BE2C (cell line): ENCODE results near the gene ZNF575.

Experiments
- DNase-seq: peaks from one replicate; pipeline ENCODE4 v3.0.0-alpha.2; 2020
- H3K27me3 ChIP-seq: fragments of 250-450 bp; sonication (Bioruptor Pico); 2 replicates; pipeline ENCODE4 v1.5.1; 2020; ENCODE audit warnings: mild to moderate bottlenecking
- H3K36me3 ChIP-seq: fragments of 250-450 bp; sonication (Bioruptor Pico); 2 replicates; pipeline ENCODE4 v1.5.1; 2020; ENCODE audit warnings: mild to moderate bottlenecking
- H3K4me1 ChIP-seq: fragments of 250-450 bp; sonication (Bioruptor Pico); 2 replicates; pipeline ENCODE4 v1.5.1; 2020
- H3K4me3 ChIP-seq: 2 replicates; pipeline ENCODE4 v1.5.1; 2011; ENCODE audit warnings: low read depth, low read length
- H3K9me3 ChIP-seq: fragments of 250-450 bp; sonication (Bioruptor Pico); 2 replicates; pipeline ENCODE4 v1.5.1; 2020
- TF ChIP-seq, protein P1 (sequence below): IDR thresholded peaks from 2 replicates; pipeline ENCODE4 v1.5.1; 2012; ENCODE audit warnings: mild to moderate bottlenecking, low read depth, low read length

The ZNF575 gene

DNA sequence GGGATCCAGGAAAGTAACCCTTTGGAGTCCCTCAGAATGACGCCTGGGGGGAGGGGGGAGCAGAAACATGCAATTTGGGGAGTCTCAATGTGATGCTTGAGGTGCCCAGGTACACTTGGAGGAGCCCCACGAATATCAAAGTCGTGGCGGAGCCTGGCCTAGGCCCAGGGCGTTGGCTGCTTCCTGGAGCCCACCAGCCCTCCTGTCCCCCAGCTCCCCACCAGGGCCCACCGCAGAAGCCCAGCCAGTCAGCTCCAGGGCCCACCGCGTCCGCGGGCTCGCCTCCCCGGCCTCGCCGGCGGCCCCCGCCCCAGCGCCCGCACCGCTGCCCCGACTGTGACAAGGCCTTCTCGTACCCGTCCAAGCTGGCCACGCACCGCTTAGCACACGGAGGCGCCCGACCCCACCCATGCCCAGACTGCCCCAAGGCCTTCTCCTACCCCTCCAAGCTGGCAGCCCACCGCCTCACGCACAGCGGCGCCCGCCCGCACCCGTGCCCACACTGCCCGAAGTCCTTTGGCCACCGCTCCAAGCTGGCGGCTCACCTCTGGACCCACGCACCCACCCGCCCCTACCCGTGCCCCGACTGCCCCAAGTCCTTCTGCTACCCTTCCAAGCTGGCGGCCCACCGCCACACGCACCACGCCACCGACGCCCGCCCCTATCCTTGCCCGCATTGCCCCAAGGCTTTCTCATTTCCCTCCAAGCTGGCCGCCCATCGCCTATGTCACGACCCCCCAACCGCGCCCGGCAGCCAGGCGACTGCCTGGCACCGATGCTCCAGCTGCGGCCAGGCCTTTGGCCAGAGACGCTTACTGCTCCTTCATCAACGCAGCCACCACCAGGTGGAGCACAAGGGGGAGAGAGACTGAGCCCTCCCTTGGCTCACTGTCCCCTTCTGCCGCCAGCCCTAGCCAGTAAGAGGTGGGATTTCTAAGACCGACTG, 2.1 kb downstream of the ZNF575 start:
- H3K4me3 ChIP-seq: no peak overlapping the region
- peak; percentile 75 for DNase-seq
- TF ChIP-seq, protein P1, sequence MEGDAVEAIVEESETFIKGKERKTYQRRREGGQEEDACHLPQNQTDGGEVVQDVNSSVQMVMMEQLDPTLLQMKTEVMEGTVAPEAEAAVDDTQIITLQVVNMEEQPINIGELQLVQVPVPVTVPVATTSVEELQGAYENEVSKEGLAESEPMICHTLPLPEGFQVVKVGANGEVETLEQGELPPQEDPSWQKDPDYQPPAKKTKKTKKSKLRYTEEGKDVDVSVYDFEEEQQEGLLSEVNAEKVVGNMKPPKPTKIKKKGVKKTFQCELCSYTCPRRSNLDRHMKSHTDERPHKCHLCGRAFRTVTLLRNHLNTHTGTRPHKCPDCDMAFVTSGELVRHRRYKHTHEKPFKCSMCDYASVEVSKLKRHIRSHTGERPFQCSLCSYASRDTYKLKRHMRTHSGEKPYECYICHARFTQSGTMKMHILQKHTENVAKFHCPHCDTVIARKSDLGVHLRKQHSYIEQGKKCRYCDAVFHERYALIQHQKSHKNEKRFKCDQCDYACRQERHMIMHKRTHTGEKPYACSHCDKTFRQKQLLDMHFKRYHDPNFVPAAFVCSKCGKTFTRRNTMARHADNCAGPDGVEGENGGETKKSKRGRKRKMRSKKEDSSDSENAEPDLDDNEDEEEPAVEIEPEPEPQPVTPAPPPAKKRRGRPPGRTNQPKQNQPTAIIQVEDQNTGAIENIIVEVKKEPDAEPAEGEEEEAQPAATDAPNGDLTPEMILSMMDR: peak; percentile 66

DNA sequence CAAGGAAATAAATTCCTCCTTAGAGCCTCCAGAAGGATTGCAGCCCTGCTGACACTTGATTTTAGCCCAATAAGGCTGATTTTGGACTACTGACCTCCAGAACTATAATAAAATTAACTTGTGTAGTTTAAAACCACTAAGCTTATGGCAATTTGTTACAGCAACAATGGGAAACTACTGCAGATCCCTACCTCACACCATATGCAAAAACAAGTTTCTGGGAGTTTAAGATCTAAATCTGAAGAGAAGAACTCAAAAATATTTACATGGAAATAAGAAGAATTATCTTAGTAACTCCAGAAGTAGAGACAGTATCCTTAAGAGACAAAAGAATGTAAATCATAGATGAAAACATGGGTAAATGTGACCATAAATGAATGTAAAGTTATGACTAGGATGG, 5.9 kb downstream of the ZNF575 start:
- H3K36me3 ChIP-seq: peaks cover 37% of the 10 kb centered on the region
- no peak for DNase-seq
- no peaks in the 10 kb centered on the region; the same call in none of the 2 replicates for H3K4me1 ChIP-seq
- no peaks in the 10 kb centered on the region for H3K27me3 ChIP-seq
- no peak overlapping the region for H3K4me3 ChIP-seq
- TF ChIP-seq, protein P1: no peak
- H3K9me3 ChIP-seq: no peaks in the 10 kb centered on the region

More for the DNA sequence above, 2.1 kb downstream of the ZNF575 start:
- Histone ChIP-seq H3K27me3 (no peaks in the 10 kb centered on the region), H3K4me1 (no peaks in the 10 kb centered on the region; the same call in none of the 2 replicates), H3K36me3 (peaks cover 18% of the 10 kb centered on the region), H3K9me3 (no peaks in the 10 kb centered on the region)

DNA sequence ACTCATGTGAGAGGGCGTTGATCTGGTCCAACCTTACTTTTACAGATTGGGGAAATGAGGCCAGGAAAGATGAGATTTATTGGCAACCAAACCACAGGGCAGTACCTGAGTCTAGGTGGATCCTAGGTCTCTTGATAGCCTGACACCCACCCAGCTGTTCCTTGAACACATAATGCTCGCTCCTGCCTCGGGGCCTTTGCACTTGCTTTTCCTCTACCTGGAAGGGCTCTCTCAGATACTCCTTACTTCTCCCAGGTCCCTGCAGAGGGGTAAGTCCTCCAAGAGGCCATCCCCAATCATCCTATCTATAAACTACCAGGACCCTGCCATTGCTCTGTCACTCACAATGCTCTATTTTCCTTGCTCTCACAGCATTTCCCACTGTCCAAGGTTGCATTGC, 7.4 kb downstream of the ZNF575 start:
- H3K4me3 ChIP-seq: no peak overlapping the region
- TF ChIP-seq, protein P1: no peak
- no peaks in the 10 kb centered on the region for H3K9me3 ChIP-seq
- peaks cover 37% of the 10 kb centered on the region for H3K36me3 ChIP-seq
- DNase-seq: no peak
- no peaks in the 10 kb centered on the region for H3K27me3 ChIP-seq
- H3K4me1 ChIP-seq: no peaks in the 10 kb centered on the region; the same call in 1 of the 2 replicates

DNA sequence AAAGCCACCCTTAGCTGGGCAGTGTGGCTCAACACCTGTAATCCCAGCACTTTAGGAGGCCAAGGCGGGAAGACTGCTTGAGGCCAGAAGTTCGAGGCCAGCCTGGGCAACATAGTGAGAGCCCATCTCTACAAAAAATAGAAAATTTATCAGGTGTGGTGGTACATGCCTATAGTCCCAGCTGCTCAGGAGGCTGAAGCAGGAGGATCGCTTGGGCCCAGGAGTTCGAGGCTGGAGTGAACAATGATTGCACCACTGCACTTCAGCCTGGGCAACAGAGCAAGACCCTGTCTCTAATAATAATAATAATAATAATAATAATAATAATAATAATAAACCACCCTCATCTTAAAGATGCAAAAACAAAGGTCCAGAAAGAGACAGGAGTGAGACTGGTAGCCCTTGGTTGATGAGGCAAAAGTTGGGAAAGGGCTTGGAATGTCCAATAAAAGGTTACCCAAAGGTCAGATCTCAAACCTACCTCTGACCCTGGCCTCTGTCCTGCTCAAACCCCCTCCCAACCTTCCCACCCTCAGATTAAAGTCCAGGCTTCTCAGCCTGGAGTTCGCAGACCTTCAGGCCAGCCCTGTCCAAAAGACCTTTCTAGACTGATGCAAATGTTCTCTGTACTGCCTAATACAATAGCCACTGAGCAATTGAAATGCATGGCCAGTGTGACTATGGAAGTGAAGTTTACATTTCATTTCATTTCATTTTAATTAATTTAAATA, 9.1 kb downstream of the ZNF575 start:
- Histone ChIP-seq H3K4me1 (no peaks in the 10 kb centered on the region), H3K36me3 (peaks cover 37% of the 10 kb centered on the region), H3K27me3 (no peaks in the 10 kb centered on the region), H3K9me3 (no peaks in the 10 kb centered on the region), H3K4me3 (no peak overlapping the region)
- no peak for DNase-seq
- TF ChIP-seq, protein P1: no peak

DNA sequence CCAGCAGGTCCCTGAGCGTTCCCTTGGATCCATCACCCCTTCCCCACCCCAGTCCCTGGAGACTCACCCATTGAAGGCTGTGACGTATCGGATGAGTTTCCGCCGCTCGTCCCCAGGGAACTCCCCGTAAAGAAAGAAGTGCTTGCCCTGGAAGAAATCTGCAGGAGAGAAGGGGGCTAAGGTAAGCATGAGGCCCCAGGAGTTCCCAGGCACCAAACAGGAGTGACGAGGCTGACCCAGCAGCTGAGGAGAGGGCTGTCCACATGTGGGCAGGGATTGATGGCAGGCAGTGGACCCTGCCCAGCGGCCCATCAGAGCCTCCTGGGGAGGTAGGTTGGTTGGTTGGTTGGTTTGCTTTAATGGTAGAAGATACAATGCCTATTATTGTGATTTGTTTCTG, 11.1 kb downstream of the ZNF575 start:
- Histone ChIP-seq H3K9me3 (no peaks in the 10 kb centered on the region), H3K4me1 (no peaks in the 10 kb centered on the region), H3K27me3 (no peaks in the 10 kb centered on the region), H3K4me3 (no peak overlapping the region), H3K36me3 (peaks cover 25% of the 10 kb centered on the region)
- no peak for DNase-seq
- TF ChIP-seq, protein P1: no peak

DNA sequence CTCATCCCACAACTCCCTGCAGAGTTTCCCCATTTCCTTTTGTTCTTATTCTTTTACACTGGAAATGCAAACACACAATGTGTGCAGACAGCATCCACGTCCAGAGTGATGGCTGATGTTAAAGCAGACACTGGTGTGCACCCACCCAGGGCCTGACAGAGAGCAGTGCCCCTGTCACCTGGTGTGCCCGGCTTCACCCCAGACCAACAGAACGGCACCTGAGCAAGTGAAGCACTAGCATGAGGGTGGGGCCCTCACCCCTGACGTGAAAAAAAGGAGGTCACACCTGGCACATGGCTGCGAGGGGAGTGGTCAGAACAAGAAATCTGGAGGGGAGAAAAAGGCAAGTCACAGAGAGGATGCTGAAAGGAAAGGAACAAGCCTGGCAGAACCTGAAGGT, 12.3 kb downstream of the ZNF575 start:
- H3K36me3 ChIP-seq: peaks cover 17% of the 10 kb centered on the region
- DNase-seq: no peak
- no peak overlapping the region for H3K4me3 ChIP-seq
- no peaks in the 10 kb centered on the region for H3K27me3 ChIP-seq
- no peaks in the 10 kb centered on the region for H3K9me3 ChIP-seq
- no peaks in the 10 kb centered on the region for H3K4me1 ChIP-seq
- TF ChIP-seq, protein P1: no peak
